ENCODE results near the gene MED4. TPM values are rescaled to one million over a fixed set of nuclear protein-coding genes. Genes with fewer than 3 reads are reported as not detected.
A peak's percentile ranks its signal among the peaks of the same experiment; 100 is the strongest.

Gene MED4
- total RNA-seq, 1 experiment from 2014 or later, result 50.6 TPM

GRCh38 chr13:48126944-48127830 lies 32.3 kb upstream of the MED4 start:
- H2BK15ac ChIP-seq (ENCODE audit: low read depth, low read length), result no peak overlapping the region
- H3K56ac ChIP-seq (ENCODE audit: insufficient read length, low read depth, low read length), result no peak overlapping the region
- H3T11ph ChIP-seq (ENCODE audit: low read length), result no peak overlapping the region
- no peak overlapping the region for H3K27ac ChIP-seq (ENCODE audit: insufficient read length, low read depth, low read length)
- H3K4me2 ChIP-seq (ENCODE audit: insufficient read depth, insufficient read length, low read length), result no peak overlapping the region
- no peaks in the 10 kb centered on the region for H4K20me1 ChIP-seq (ENCODE audit: control insufficient read depth, insufficient read depth, insufficient read length)
- no peak overlapping the region for H4K91ac ChIP-seq (ENCODE audit: insufficient read length, low read depth, low read length)
- H3K36me3 Mint-ChIP-seq (ENCODE audit: insufficient read depth in 1 of 3, low read depth in 3 of 3), result no peaks in the 10 kb centered on the region
- no peaks in the 10 kb centered on the region for H3K9me3 ChIP-seq (ENCODE audit: control insufficient read depth, low read depth, low read length)
- H3K27ac Mint-ChIP-seq, result peak overlapping the region; percentile 38 to 95 (median 82); a peak in 5 of 7 replicates
- H2BK20ac ChIP-seq (ENCODE audit: low read depth, low read length, poor library complexity, severe bottlenecking), result no peak overlapping the region
- H4K5ac ChIP-seq (ENCODE audit: insufficient read length, low read depth, low read length), result no peak overlapping the region
- H3K18ac ChIP-seq (ENCODE audit: insufficient read length, low read depth, low read length), result no peak overlapping the region
- WGBS (ENCODE audit: extremely low coverage, insufficient read length, low lambda C conversion rate), result no CpG with 5 or more reads among the region's 5 CpGs
- H3K23me2 ChIP-seq (ENCODE audit: insufficient read length, low read depth, low read length, poor library complexity, severe bottlenecking), result no peaks in the 10 kb centered on the region
- H3K14ac ChIP-seq (ENCODE audit: insufficient read depth, low read length), result no peak overlapping the region
- TF ChIP-seq CTCF (conservative IDR thresholded peaks at IDR 0.05), result peak; percentile 84
- no peaks in the 10 kb centered on the region for H3K79me1 ChIP-seq (ENCODE audit: insufficient read depth, low read depth, low read length, poor library complexity, severe bottlenecking)
- H3K4ac ChIP-seq (ENCODE audit: low read depth, low read length), result no peak overlapping the region
- no peaks in the 10 kb centered on the region for H3K79me2 ChIP-seq (ENCODE audit: insufficient read depth, low read length)
- no peaks in the 10 kb centered on the region for H3K4me1 ChIP-seq (ENCODE audit: insufficient read depth, low read length)
- H2AFZ ChIP-seq (ENCODE audit: low read length), result peak overlapping the region; percentile 79
- H3K27me3 Mint-ChIP-seq (ENCODE audit: low read depth), result no peaks in the 10 kb centered on the region; the same call in 1 of the 2 replicates
- DNase-seq, result peak; percentile 51
- H2BK12ac ChIP-seq (ENCODE audit: insufficient read length, low read depth, low read length), result no peak overlapping the region
- H3K23ac ChIP-seq (ENCODE audit: insufficient read length, low read depth, low read length), result no peak overlapping the region
- no peak overlapping the region for H3K9ac ChIP-seq (ENCODE audit: extremely low read depth, insufficient read length, low read length)
- no peak overlapping the region for H2BK120ac ChIP-seq (ENCODE audit: low read depth, low read length, poor library complexity, severe bottlenecking)
- no peak overlapping the region for H2BK5ac ChIP-seq (ENCODE audit: insufficient read length, low read length)
- no peak overlapping the region for H2AK5ac ChIP-seq (ENCODE audit: insufficient read length, low read length)
- H3K4me1 Mint-ChIP-seq, result peaks cover 17 to 20% of the 10 kb centered on the region in 2 experiments
- peak overlapping the region in 1 of 2 experiments; percentile 54; a peak in 2 of 5 replicates for H3K4me3 Mint-ChIP-seq
- no peak overlapping the region for H4K8ac ChIP-seq (replicated peaks; ENCODE audit: insufficient read length, low read depth, low read length)
- H3K9me3 Mint-ChIP-seq, result no peaks in the 10 kb centered on the region
- H3K27me3 ChIP-seq (ENCODE audit: insufficient read depth, low read length), result no peaks in the 10 kb centered on the region
